GM19099 (cell line): ENCODE data around the gene RCAN1.

Experiments
- POLR2A ChIP-seq: IDR thresholded peaks from 3 replicates; pipeline ENCODE4 v1.6.1; 2011; ENCODE audit warnings: low read depth; ENCODE audit not compliant: insufficient read length; ENCODE audit errors: extremely low read depth

RCAN1 gene

GRCh38 chr21:34510148-34511142 lies 104.5 kb downstream of the RCAN1 start:
- TF ChIP-seq POLR2A: no peak

- no peak for TF ChIP-seq POLR2A
Observed at GRCh38 chr21:34509151-34509550, 105.8 kb downstream of the RCAN1 start.

- TF ChIP-seq POLR2A: no peak
Observed at GRCh38 chr21:34504595-34504994, 110.3 kb downstream of the RCAN1 start.

GRCh38 chr21:34502480-34503106 lies 112.3 kb downstream of the RCAN1 start:
- no peak for TF ChIP-seq POLR2A

GRCh38 chr21:34501716-34502115 lies 113.2 kb downstream of the RCAN1 start:
- TF ChIP-seq POLR2A: no peak

GRCh38 chr21:34500191-34500590 lies 114.7 kb downstream of the RCAN1 start:
- TF ChIP-seq POLR2A: no peak

GRCh38 chr21:34499116-34499515 lies 115.8 kb downstream of the RCAN1 start:
- TF ChIP-seq POLR2A: no peak

GRCh38 chr21:34498623-34499022 lies 116.3 kb downstream of the RCAN1 start:
- no peak for TF ChIP-seq POLR2A
